A673 (cell line): ENCODE data around the gene PFKP.

Source experiments
- EZH2 ChIP-seq: fragments of 200-600 bp; sonication (generic); IDR thresholded peaks from 2 replicates; pipeline ENCODE4 v1.6.1; 2017; ENCODE audit warnings: borderline replicate concordance, low read depth, mild to moderate bottlenecking, mixed read lengths, antibody characterized with exemption, low read length; ENCODE audit not compliant: poor library complexity, severe bottlenecking
- TF ChIP-seq, protein P1 (sequence below): fragments of 300-800, 200-600 bp; sonication (generic); conservative IDR thresholded peaks from 2 replicates; pipeline ENCODE4 v1.5.1; 2017; ENCODE audit warnings: low read depth, mild to moderate bottlenecking, antibody characterized with exemption, low read length, moderate library complexity, mixed read lengths

DNA sequence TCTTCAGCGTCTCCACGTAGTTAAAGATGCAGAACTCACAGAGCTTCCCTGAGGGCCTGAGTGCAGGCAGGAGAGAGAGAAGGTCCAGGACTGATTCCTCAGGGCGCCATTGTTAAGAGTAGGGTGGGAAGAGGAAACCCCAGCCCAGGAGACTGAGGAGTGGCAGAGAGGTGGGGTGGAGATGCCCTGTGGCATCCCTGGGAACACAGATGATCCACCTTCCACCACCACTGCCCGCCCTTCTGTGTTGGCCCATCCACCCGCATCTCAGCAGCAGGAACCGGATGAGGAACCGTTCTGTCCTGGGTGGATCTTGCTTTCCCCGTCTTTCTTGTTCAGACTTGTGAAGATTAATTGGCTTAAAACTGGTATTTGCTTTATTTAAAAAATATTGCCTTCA lies 48.3 kb downstream of the PFKP start:
- TF ChIP-seq, protein P1, sequence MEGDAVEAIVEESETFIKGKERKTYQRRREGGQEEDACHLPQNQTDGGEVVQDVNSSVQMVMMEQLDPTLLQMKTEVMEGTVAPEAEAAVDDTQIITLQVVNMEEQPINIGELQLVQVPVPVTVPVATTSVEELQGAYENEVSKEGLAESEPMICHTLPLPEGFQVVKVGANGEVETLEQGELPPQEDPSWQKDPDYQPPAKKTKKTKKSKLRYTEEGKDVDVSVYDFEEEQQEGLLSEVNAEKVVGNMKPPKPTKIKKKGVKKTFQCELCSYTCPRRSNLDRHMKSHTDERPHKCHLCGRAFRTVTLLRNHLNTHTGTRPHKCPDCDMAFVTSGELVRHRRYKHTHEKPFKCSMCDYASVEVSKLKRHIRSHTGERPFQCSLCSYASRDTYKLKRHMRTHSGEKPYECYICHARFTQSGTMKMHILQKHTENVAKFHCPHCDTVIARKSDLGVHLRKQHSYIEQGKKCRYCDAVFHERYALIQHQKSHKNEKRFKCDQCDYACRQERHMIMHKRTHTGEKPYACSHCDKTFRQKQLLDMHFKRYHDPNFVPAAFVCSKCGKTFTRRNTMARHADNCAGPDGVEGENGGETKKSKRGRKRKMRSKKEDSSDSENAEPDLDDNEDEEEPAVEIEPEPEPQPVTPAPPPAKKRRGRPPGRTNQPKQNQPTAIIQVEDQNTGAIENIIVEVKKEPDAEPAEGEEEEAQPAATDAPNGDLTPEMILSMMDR: no peak
- no peak for TF ChIP-seq EZH2
